GM12865 (cell line): ENCODE data around the gene CLDN22.

Experiments
- DNase-seq: peaks from one replicate; pipeline ENCODE4 v3.0.0; 2010; ENCODE audit warnings: low read depth
- H3K4me3 ChIP-seq: 2 replicates; pipeline ENCODE4 v1.5.1; 2011; ENCODE audit warnings: mild to moderate bottlenecking, low read depth, low read length, control low read depth
- CTCF ChIP-seq: IDR thresholded peaks from 2 replicates; pipeline ENCODE4 v1.5.1; 2011; ENCODE audit warnings: low read length, control low read depth, low read depth, inconsistent platforms; ENCODE audit not compliant: insufficient read depth; ENCODE audit errors: missing control alignments

The CLDN22 gene

GRCh38 chr4:183323295-183323694 is 3.2 kb upstream of the CLDN22 start:
- no peak for DNase-seq
- TF ChIP-seq CTCF, result no peak
- no peak overlapping the region for H3K4me3 ChIP-seq

GRCh38 chr4:183322326-183322725 is 2.2 kb upstream of the CLDN22 start, which contains the start of gene CLDN24:
Gene CLDN24, minus strand, starts transcription at chr4:183322426. Its CDS starts 0 bp downstream, at chr4:183322426.
- no peak for DNase-seq
- no peak for TF ChIP-seq CTCF
- no peak within 1 kb of the TSS for H3K4me3 ChIP-seq

- DNase-seq, result no peak
- no peak for TF ChIP-seq CTCF
- no peak overlapping the region for H3K4me3 ChIP-seq
Measured at GRCh38 chr4:183321516-183321915, 1.4 kb upstream of the CLDN22 start.

GRCh38 chr4:183321079-183321478 is 1.0 kb upstream of the CLDN22 start:
- no peak overlapping the region for H3K4me3 ChIP-seq
- DNase-seq, result no peak
- no peak for TF ChIP-seq CTCF

GRCh38 chr4:183318656-183319055 is 1.4 kb downstream of the CLDN22 start:
- no peak for TF ChIP-seq CTCF
- DNase-seq, result no peak
- H3K4me3 ChIP-seq, result no peak overlapping the region

GRCh38 chr4:183314806-183315205 is 5.3 kb downstream of the CLDN22 start:
- H3K4me3 ChIP-seq, result no peak overlapping the region
- TF ChIP-seq CTCF, result no peak
- DNase-seq, result no peak

- H3K4me3 ChIP-seq, result no peak overlapping the region
- TF ChIP-seq CTCF, result no peak
- no peak for DNase-seq
Measured at GRCh38 chr4:183314336-183314735, 5.7 kb downstream of the CLDN22 start.
